OCI-LY3 (cell line): ENCODE measurements around the gene SMAP2.

Experiments used
- H2AFZ ChIP-seq: fragments of 200-600, 300-600 bp; shearing (Covaris generic); 2 replicates; pipeline ENCODE4 v1.6.0; 2014; ENCODE audit warnings: antibody characterized with exemption, low read depth, low read length
- H3K27ac ChIP-seq: fragments of 200-600, 300-600 bp; sonication (generic); 2 replicates; pipeline ENCODE4 v1.5.1; 2014; ENCODE audit warnings: mild to moderate bottlenecking, low read length, moderate library complexity, mixed read lengths
- H3K27me3 ChIP-seq: fragments of 200-600, 300-600 bp; sonication (generic); 2 replicates; pipeline ENCODE4 v1.6.1; 2014; ENCODE audit warnings: low read depth, low read length, mixed read lengths
- H3K36me3 ChIP-seq: fragments of 200-600, 300-600 bp; sonication (generic); replicated peaks from 2 replicates; pipeline ENCODE3; 2014; ENCODE audit warnings: low read depth, low read length, mixed read lengths
- H3K4me1 ChIP-seq: fragments of 300-600, 200-600 bp; sonication (generic); 2 replicates; pipeline ENCODE4 v1.6.1; 2014; ENCODE audit warnings: low read length, mixed read lengths
- H3K4me2 ChIP-seq: fragments of 200-600, 300-600 bp; sonication (generic); 2 replicates; pipeline ENCODE4 v1.6.1; 2014; ENCODE audit warnings: low read length, mixed read lengths
- H3K4me3 ChIP-seq: fragments of 300-600, 200-600 bp; sonication (generic); 2 replicates; pipeline ENCODE4 v1.5.1; 2014; ENCODE audit warnings: antibody characterized with exemption, mild to moderate bottlenecking, low read length, moderate library complexity
- H3K79me2 ChIP-seq: fragments of 300-600, 200-600 bp; shearing (Covaris generic); 2 replicates; pipeline ENCODE4 v1.6.1; 2014; ENCODE audit warnings: mild to moderate bottlenecking, low read length, mixed read lengths
- H3K9ac ChIP-seq: fragments of 300-600, 200-600 bp; shearing (Covaris generic); 2 replicates; pipeline ENCODE4 v1.6.0; 2014; ENCODE audit warnings: mild to moderate bottlenecking, low read length, moderate library complexity
- H3K9me3 ChIP-seq: fragments of 200-600, 300-600 bp; shearing (Covaris generic); 2 replicates; pipeline ENCODE4 v1.6.1; 2014; ENCODE audit warnings: low read length, mixed read lengths; ENCODE audit not compliant: insufficient read depth
- H4K20me1 ChIP-seq: fragments of 200-600, 300-600 bp; sonication (generic); 2 replicates; pipeline ENCODE4 v1.6.1; 2016; ENCODE audit warnings: low read length, mixed read lengths; ENCODE audit not compliant: insufficient read depth
- CTCF ChIP-seq: fragments of 200-600, 300-600 bp; sonication (generic); IDR thresholded peaks from 2 replicates; pipeline ENCODE4 v1.5.1; 2014; ENCODE audit warnings: antibody characterized with exemption, low read length, low read depth
- EZH2phosphoT487 ChIP-seq: fragments of 200-600 bp; shearing (Covaris generic); IDR thresholded peaks from 2 replicates; pipeline ENCODE4 v1.6.1; 2018; ENCODE audit warnings: antibody characterized with exemption, mixed run types, low read depth

SMAP2 gene

GRCh38 chr1:40353082-40353481, 20.4 kb upstream of the SMAP2 start:
- Histone ChIP-seq H3K27me3 (no peaks in the 10 kb centered on the region), H2AFZ (no peak overlapping the region), H4K20me1 (no peaks in the 10 kb centered on the region), H3K79me2 (no peaks in the 10 kb centered on the region), H3K36me3 (no peaks in the 10 kb centered on the region), H3K9ac (no peak overlapping the region), H3K4me1 (peaks cover 30% of the 10 kb centered on the region), H3K9me3 (no peaks in the 10 kb centered on the region), H3K27ac (no peak overlapping the region), H3K4me3 (no peak overlapping the region), H3K4me2 (no peak overlapping the region)
- TF ChIP-seq EZH2phosphoT487 (no peak), CTCF (no peak)

GRCh38 chr1:40357625-40358024, 15.9 kb upstream of the SMAP2 start:
- no peak overlapping the region for H3K9ac ChIP-seq
- no peak overlapping the region for H2AFZ ChIP-seq
- no peak for TF ChIP-seq CTCF
- TF ChIP-seq EZH2phosphoT487 = no peak
- no peak overlapping the region for H3K27ac ChIP-seq
- no peak overlapping the region for H3K4me3 ChIP-seq
- no peaks in the 10 kb centered on the region for H3K9me3 ChIP-seq
- no peaks in the 10 kb centered on the region for H4K20me1 ChIP-seq
- H3K79me2 ChIP-seq = no peaks in the 10 kb centered on the region
- H3K27me3 ChIP-seq = no peaks in the 10 kb centered on the region
- H3K4me1 ChIP-seq = peaks cover 7% of the 10 kb centered on the region
- no peaks in the 10 kb centered on the region for H3K36me3 ChIP-seq
- no peak overlapping the region for H3K4me2 ChIP-seq

- Histone ChIP-seq H3K79me2 (no peaks in the 10 kb centered on the region), H4K20me1 (no peaks in the 10 kb centered on the region), H3K9me3 (no peaks in the 10 kb centered on the region), H3K27ac (no peak overlapping the region), H3K9ac (no peak overlapping the region), H3K4me3 (no peak overlapping the region), H2AFZ (no peak overlapping the region), H3K4me1 (peaks cover 20% of the 10 kb centered on the region), H3K4me2 (no peak overlapping the region), H3K36me3 (no peaks in the 10 kb centered on the region), H3K27me3 (no peaks in the 10 kb centered on the region)
- TF ChIP-seq CTCF (no peak), EZH2phosphoT487 (no peak)
Measured at GRCh38 chr1:40360631-40361030, 12.9 kb upstream of the SMAP2 start.

- TF ChIP-seq EZH2phosphoT487 (no peak), CTCF (no peak)
- Histone ChIP-seq H3K9me3 (no peaks in the 10 kb centered on the region), H3K4me3 (no peak overlapping the region), H4K20me1 (no peaks in the 10 kb centered on the region), H3K27me3 (no peaks in the 10 kb centered on the region), H2AFZ (no peak overlapping the region), H3K27ac (no peak overlapping the region), H3K79me2 (no peaks in the 10 kb centered on the region), H3K4me1 (peaks cover 20% of the 10 kb centered on the region), H3K36me3 (no peaks in the 10 kb centered on the region), H3K4me2 (no peak overlapping the region), H3K9ac (no peak overlapping the region)
Measured at GRCh38 chr1:40361201-40361600, 12.3 kb upstream of the SMAP2 start.
